NCI-H128 (cell line): ENCODE results near the gene USP49.

Source experiments
- DNase-seq: peaks from one replicate; lab custom pipeline; 2025; ENCODE audit not compliant: unreplicated experiment; lab: John Stamatoyannopoulos, UW

Gene USP49

DNA sequence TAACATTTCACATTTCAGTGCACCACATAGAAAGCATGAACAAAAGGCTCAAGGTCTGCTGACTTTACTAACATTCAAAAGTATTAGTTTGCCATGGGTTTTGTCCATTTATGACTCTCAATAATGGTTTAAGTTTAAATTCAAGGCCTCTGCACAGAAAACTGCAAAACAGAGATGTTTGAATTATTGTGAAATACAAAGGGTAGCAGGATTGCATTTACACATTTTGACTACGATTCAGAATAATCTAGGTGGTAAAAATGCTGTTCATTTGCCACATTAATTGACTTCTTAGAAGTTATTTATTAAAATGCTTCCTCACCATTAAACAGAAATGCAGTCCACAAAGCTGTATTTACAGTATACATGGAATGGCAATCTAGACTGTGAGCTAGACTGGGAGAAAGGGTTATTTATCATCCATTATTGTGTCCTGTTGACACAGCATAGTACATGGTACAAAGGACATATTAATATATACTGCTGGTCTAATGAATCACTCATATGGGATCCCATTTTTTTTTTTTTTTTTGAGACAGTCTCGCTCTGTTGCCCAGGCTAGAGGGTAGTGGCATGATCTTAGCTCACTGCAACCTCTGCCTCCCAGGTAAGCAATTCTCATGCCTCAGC lies 18.0 kb downstream of the USP49 start:
- DNase-seq: no peak

DNA sequence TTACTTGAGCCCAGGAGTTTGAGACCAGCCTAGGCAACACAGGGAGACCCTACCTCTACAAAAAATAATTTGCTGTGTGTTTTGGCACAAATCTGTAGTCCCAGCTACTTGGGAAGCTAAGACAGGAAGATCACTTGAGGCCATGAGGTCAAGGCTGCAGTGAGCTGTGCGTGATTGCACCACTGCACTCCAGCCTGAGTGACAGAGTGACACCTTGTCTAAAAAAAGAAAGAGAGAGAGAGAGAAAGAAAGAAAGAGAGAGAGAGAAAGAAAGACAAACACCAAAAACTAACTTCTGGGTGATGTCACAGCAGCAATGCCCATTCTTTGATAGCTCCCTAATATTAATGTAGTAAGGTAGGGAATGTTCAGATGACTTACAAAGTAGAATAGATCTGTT lies 20.4 kb downstream of the USP49 start:
- no peak for DNase-seq

DNA sequence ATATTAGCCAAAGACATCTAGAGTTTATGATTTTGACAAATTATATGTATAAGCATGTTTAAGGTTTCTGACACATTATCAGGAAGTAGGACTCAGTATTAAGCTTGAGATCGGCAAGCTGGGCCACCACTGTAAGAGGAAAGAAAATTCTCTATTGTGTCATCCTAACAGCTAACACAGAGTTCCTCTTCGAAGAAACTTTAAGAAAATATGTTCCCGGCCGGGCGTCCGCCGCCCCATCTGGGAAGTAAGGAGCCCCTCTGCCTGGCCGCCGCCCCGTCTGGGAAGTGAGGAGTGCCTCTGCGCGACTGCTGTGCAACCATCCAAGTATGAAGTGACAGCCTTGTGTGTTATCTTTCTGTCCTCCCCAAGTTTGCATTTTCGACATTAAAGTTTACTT lies 23.0 kb downstream of the USP49 start:
- DNase-seq: no peak

DNA sequence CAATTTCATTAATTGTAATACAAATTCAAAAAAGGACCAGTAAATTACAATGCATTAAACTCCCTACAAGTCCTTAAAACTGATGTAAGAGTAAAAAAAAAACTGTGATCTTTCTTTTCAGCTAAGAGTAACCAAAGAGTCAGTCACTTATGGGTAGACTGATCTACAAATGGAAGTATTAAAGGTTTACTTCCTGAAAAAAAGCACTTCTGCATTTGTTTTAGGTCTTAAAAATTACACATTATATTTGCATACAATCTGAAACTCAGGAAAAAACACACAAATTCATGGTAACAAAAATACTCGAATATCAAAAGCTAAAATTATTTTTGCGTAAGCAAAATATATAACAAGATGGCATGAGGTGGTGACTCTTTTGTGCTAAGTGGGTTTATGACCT lies 23.5 kb downstream of the USP49 start:
- no peak for DNase-seq

DNA sequence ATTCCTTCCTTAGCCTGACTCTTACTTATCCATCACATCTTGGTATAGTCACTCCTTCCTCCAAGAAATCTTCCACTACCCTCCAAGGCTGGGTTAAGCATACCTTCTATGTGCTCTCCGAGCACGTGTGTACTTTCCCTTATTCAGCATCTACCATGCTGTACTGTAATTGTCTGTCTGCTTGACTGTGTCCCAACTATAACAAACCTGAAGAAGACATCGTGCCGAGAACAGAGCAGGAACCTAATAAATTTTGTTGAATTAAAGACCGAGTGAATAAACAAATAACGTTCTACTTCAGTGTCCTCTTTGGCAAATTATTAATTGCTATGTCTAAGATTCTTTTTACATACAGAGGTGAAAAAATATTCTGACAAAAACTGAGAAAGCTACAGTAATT lies 35.8 kb downstream of the USP49 start:
- no peak for DNase-seq

DNA sequence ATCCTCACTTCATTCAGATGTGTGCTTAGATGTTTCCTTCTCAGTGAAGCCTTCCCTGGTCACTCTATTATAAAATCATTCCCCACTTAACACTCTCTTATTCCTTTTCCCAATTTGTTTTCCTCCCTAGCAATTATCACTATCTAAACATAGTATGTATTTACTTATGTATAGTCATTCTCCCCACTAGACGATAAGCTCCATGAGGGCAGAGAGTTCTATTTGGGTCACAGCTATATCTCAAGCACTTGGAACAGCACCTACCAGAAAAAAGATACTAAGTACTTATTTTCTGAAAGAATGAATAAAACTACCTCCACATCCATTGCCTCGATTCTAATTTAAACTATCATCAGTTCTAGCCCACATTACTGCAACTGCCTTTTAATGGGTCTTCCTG lies 36.5 kb downstream of the USP49 start:
- DNase-seq: no peak

DNA sequence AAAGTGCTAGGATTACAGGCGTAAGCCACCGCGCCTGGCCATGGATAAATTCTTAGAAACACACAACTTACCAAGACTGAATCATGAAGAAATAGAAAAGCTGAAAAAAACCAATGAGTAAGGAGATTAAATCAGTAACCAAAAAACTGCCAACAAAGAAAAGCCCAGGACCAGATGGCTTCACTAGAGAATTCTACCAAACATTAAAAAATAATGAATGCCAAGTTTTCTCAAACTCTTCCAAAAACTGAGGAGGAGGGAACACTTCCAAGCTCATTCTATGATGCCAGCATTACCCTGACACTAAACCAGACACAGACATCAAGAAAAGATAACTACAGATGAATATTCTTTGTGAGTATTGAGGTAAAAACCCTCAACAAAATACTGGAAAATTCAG lies 44.3 kb downstream of the USP49 start:
- DNase-seq: no peak

DNA sequence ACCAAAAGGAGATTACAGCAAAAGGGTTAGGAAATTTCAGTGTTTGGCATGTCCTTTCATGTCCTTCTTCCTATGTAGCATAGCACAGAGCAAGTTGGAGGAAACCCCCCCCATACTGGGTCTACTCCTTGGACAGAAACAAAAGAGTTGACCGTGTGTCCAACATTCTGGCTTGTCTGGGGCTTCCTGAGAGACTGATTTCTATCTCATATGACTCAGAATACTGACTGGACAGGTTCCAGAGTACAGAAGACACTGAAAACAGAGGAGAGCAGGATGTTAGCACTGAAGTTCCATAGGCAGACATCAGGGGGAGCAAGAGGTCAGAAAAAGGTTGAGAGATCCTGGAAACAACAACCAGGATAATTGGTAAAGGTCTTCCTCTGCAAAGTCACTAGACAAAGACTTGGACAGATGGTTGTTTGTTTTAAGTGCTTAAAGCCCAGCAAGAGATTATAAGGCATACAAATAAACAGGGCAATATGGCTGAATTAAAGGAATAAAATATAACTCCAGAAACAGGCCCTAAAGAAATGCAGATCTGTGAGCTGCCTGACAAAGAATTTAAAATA lies 48.4 kb downstream of the USP49 start:
- peak; percentile 3 for DNase-seq

DNA sequence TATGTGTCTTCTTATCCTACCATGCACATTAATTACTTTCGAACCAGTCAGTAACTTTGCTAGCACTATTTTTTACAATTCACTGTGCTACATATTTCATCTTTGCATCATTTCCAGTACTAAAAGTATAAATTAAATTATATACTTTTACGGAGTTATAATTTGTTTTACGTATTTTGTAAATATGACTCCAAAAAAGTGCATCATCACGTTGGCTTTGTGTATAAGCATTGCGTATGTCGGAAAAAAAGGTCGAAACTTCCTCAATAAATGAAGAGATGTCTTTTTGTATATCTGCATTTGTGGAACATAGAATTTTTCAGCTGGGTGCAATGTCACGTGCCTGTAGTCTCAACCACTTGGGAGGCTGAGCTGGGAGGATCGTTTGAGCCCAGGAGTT lies 52.0 kb downstream of the USP49 start:
- no peak for DNase-seq

DNA sequence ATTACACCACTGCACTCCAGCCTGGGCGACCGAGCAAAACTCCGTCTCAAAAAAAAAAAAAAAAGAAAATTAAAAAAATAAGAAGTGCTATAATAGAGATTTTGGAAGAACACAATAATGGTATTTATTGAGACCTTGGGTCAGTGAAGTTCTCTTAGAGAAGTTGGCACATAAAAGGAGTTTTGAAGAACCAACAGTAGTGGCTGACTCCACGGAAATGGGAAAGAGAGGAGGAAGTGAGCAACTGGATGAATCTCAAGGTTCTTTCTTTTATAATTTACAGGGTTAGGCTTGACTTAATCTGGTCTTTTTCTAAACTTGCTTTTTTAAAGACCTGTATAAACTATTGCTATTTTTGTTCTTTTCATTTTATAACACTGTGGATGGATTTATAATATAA lies 54.8 kb downstream of the USP49 start:
- no peak for DNase-seq

DNA sequence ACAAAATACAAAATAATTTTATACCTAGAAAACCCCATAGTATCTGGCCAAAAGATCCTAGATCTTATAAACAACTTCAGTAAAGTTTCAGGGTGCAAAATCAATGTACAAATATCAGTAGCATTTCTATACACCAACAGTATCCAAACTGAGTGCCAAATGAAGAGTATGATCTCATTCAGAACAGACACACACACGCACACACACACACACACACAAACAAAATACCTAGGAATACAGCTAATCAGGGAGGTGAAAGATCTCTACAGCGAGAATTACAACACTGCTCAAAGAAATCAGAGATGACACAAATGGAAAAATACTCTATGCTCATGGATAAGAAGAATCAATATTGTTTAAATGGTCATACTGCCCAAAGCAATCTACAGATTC lies 58.5 kb downstream of the USP49 start:
- DNase-seq: no peak

DNA sequence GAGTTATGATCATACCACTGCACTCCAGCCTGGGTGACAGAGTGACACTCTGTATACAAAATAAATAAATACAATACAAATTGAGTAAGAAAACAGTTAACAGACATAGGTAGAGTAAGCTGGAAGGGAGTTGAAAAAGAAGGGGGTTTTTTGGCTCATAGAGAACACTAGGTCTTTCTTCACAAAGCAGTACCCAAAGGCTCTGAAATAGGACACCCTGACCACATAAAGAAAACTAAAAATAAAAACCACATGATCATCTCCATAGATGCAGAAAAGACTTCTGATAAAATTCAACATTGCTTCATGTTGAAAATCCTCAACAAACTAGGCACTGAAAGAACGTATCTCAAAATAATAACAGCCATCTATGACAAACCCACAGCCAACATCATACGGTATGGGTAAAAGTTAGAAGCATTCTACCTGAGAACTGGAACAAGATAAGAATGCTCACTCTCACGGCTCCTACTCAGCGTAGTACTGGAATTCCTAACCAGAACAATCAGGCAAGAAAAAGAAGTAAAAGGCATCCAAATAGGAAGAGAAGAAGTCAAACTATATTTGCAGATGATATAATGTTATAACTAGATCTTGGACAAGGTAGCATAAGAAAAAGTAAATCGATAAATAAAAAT lies 59.0 kb downstream of the USP49 start:
- DNase-seq: no peak

DNA sequence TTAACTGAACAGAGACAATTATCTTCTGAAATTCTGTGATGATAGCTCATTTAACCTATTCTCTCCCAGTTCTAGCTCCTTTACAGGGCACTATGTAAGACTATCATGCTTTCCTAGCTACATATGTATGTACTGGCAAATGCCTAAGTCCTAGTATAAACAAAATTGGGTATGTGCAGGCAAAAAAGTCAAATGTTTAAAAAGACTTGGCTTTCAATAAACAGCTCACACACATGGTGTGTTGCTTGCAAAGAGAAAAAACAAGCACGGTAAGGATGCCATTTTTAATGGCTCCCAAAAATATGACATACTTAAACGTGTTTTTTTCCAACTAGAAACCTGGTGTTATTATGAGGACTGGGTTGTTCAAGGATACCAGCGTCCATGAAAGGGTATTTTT lies 62.9 kb downstream of the USP49 start:
- no peak for DNase-seq

DNA sequence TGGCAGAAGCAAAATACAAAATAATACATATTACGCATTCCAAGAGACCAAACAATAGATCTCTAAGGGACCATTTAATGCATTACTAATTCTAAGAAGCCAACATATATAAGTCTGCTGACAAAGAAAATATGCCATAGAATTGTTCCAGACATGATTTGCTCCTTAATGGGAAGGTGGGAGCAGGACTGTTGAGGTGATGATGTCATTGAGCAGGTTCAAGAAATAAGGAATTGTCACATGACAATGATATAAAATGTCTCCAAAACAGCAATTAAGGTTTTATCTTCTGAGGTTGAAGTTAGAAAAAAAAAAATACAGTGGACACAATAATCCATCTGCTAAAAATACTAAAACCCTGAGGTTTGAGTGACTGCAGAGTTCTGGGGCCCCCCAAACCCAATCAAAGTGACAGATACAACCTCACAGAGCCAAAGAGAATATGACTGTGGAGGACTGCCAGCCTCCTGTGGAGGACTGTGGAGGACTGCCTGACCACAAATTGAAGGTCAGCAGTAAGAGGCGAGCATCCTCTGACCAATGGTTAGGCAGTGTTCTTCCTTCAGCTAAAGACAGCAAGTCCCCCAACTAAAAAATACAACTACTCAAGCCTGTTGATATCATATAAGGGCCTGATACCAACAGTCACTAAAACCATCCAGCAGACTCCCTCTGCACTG lies 68.7 kb downstream of the USP49 start:
- no peak for DNase-seq

DNA sequence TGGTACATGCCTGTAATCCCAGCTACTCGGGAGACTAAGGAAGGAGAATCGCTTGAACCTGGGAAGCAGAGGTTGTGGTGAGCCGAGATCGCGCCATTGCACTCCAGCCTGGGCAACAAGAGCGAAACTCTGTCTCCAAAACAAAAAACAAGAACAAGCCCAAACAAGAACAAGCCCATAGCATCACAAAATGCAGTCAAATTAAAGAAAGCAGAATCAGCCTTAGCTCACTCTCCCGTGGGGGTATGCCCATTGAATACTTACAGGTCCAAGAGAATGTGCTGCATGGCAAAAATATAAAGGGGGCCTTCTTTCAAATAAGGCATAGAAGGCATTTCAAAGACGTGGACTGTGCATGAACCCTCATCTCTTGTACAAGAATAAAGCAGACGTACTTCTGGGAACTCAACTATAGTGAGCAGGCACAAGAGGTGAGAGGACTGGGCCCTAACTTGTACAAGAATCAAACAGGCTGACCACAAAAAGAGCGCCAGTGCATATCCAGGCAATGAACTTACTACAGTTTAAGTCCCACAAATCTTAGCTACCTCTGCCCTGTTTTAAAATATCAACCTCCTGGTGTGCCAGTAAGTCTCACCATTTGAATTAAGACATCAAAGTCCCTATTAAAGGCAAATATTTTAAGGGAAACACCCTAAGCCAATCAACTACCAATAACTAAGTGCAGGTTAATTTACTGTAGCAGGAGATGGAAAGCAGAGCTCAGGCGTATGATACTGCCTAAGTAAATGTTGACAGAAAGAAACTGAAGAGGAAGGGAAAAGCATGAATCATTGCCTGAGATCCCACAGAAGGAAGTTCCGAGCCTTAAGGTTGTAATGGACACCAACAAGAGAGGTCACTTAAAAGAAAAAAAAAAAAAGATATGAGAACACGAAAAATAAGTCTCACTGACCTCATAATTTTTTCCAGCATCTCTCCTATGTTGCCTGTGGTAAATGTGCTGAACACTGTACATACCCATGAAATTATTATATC lies 70.3 kb downstream of the USP49 start:
- no peak for DNase-seq

DNA sequence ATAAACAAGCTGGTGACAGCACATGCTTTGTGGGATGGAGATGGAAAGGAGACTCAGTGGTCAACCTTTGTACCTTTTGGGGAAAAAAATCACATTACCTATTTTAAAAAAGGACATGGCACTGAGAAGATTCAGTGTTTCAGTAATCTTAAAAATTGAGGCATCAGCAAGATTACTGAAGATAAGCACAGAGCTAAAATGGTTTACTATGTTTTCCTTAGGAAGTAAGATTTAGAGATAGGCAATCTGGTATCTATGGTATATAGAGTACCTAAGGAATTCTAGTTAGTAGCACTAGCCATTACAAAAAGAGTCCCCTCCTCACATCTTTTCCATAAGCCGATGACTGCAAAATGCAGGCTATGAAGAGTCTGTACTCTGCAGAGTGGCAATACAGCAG lies 72.0 kb downstream of the USP49 start:
- no peak for DNase-seq

DNA sequence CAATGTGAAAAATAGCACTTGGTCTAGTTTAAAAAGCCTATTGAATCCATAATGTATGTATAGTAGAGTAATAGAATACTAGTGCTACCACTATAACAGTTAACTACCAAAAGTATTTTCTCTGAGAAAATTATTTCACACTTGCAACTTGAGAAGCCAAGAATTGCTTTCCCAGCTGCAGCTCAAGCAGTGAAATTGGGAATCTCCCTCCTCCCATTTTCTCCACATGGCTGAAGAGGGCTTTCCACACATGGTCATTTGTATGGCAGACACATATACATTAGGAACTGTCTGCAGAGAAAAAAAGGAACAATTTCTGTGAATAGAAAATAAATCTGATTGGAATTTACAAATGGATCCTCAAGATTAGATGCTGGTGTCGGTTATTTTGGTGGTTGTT lies 73.2 kb downstream of the USP49 start:
- DNase-seq: no peak

DNA sequence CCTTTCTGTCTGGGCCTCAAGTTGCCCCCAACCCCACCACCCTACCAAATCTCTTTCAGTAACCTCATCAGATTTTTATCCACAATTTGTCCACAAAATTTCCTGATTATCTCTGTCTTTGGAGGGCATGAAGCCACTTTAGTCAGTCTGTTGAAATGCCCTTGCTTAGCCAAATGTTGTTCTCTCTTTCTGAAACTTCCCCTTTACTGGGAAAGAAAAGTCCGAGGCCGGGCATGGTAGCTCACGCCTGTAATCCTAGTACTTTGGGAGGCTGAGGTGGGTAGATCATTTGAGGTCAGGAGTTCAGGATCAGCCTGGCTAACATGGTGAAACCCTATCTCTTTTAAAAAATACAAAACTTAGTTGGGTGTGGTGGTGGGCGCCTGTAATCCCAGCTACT lies 73.9 kb downstream of the USP49 start:
- DNase-seq: no peak

DNA sequence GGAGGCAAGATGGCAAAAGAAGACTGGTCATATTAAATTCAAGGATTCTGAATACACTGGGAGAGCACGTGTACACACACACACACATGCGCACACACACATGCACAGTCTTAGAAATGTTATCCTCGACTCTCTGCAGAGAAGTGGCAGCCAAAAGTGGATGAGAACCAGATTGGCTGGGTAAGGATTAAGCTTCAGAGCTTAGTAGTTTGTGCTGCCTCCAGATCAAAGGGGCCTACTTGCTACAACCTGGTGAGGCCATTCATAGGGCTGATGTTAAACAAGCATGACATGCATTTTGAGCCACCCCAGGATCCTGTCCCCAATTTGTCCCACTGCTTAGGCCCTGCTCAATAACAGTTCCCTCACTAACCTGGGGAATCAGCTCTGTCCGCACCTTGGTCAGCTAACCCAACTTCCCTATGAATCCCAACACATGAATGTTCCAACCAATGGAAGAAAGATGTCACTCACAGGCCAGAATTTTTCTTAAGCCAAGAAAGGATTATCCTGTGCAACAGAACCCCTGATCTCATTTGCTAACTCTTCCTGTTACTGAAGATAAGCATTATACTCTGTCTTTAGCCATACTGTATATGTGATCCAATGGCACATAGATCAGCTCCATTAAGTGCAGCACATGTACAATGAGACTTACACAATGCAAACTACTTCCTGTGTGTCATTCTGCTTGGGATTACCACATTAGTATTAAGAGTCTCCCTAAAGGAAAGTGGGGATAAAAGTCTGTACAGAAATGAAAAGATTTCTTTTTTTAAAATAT lies 76.7 kb downstream of the USP49 start:
- no peak for DNase-seq

DNA sequence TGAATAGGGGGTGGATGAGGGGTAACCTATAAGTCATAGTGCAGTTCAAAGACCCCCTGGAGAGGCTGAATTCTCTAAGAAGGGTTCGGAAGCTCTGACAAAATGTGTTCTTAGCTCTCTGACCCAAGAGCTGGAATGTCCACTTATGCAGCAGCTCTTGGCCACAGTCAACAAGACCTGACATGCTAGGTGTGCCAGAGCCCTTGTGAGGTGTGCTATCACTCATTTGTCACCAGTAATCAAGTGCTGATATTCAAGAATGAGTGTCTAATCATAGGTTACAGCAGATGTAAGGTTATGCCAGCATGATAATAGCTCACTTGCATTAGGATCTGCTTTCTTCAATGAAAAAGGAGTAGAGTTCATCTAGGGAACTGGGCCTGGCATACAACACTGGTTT lies 79.6 kb downstream of the USP49 start:
- no peak for DNase-seq
